ENCODE data around the gene ACOT8. TPM values are rescaled to one million over a fixed set of nuclear protein-coding genes. Genes with fewer than 3 reads are reported as not detected.

Gene ACOT8
- polyA plus RNA-seq, 2 of the 4 experiments (the other 2 are of a cell fraction), result 14.0 to 18.5 TPM

DNA sequence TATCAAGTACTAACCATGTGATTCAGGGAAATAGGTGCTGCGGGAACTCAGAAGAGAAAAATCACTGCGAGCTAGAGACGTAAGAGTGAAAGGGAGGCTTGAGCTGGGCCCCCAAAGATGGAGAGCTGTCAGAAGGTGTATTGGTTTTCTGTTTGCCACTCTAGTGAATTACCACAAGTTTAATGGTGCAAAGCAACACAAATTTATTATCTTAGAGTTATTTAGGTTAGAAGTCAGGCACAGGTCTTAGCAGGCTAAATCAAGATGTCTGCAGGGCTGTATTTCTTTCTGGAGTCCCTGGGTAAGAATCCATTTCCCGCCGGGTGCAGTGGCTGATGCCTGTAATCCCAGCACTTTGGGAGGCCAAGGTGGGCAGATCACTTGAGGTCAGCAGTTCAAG, 2.7 kb upstream of the ACOT8 start:
- Histone ChIP-seq H3K4me3 (no peak overlapping the region), H3K9me3 (no peaks in the 10 kb centered on the region), H3K4me2 (no peak overlapping the region), H3K4me1 (peaks cover 22% of the 10 kb centered on the region; the same call in 2 of the 3 replicates), H3K27ac (no peak overlapping the region)
- DNase-seq (ENCODE audit: low read depth in 1 of 2, low spot score in 1 of 2) (no peak), ATAC-seq (no peak), FAIRE-seq (no peak)
- POLR2A ChIA-PET, result no interaction called here
- 92% methylated on average over 5 of the region's 5 CpGs for WGBS (ENCODE audit: missing lambda C conversion rate)
- CTCF ChIA-PET, result no interaction called here
- no peak for TF ChIP-seq EHF (CRISPR knock-in tag; IDR thresholded peaks at IDR 0.05)
- TF ChIP-seq, protein P1, sequence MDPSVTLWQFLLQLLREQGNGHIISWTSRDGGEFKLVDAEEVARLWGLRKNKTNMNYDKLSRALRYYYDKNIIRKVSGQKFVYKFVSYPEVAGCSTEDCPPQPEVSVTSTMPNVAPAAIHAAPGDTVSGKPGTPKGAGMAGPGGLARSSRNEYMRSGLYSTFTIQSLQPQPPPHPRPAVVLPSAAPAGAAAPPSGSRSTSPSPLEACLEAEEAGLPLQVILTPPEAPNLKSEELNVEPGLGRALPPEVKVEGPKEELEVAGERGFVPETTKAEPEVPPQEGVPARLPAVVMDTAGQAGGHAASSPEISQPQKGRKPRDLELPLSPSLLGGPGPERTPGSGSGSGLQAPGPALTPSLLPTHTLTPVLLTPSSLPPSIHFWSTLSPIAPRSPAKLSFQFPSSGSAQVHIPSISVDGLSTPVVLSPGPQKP (IDR thresholded peaks at IDR 0.05; ENCODE audit: low read depth, low read length), result no peak
- TF ChIP-seq, protein P2, sequence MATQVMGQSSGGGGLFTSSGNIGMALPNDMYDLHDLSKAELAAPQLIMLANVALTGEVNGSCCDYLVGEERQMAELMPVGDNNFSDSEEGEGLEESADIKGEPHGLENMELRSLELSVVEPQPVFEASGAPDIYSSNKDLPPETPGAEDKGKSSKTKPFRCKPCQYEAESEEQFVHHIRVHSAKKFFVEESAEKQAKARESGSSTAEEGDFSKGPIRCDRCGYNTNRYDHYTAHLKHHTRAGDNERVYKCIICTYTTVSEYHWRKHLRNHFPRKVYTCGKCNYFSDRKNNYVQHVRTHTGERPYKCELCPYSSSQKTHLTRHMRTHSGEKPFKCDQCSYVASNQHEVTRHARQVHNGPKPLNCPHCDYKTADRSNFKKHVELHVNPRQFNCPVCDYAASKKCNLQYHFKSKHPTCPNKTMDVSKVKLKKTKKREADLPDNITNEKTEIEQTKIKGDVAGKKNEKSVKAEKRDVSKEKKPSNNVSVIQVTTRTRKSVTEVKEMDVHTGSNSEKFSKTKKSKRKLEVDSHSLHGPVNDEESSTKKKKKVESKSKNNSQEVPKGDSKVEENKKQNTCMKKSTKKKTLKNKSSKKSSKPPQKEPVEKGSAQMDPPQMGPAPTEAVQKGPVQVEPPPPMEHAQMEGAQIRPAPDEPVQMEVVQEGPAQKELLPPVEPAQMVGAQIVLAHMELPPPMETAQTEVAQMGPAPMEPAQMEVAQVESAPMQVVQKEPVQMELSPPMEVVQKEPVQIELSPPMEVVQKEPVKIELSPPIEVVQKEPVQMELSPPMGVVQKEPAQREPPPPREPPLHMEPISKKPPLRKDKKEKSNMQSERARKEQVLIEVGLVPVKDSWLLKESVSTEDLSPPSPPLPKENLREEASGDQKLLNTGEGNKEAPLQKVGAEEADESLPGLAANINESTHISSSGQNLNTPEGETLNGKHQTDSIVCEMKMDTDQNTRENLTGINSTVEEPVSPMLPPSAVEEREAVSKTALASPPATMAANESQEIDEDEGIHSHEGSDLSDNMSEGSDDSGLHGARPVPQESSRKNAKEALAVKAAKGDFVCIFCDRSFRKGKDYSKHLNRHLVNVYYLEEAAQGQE (IDR thresholded peaks at IDR 0.05), result no peak
- no peak for TF ChIP-seq SMC3 (IDR thresholded peaks at IDR 0.05)
- TF ChIP-seq GATA3 (IDR thresholded peaks at IDR 0.05; ENCODE audit: borderline replicate concordance), result no peak
- TF ChIP-seq JUNB (IDR thresholded peaks at IDR 0.05), result no peak
- no peak for TF ChIP-seq JUN (IDR thresholded peaks at IDR 0.05)
- no peak for TF ChIP-seq HEYL (CRISPR knock-in tag; IDR thresholded peaks at IDR 0.05)
- TF ChIP-seq HDAC2 (IDR thresholded peaks at IDR 0.05), result no peak
- TF ChIP-seq POLR2AphosphoS2 (conservative IDR thresholded peaks at IDR 0.05; ENCODE audit: low read length), result no peak
- TF ChIP-seq PHF8 (IDR thresholded peaks at IDR 0.05; ENCODE audit: borderline replicate concordance, low read depth), result no peak
- no peak for TF ChIP-seq CHD2 (IDR thresholded peaks at IDR 0.05; ENCODE audit: low read length, partially characterized antibody)
- TF ChIP-seq, protein P3, sequence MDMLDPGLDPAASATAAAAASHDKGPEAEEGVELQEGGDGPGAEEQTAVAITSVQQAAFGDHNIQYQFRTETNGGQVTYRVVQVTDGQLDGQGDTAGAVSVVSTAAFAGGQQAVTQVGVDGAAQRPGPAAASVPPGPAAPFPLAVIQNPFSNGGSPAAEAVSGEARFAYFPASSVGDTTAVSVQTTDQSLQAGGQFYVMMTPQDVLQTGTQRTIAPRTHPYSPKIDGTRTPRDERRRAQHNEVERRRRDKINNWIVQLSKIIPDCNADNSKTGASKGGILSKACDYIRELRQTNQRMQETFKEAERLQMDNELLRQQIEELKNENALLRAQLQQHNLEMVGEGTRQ (IDR thresholded peaks at IDR 0.05), result no peak
- TF ChIP-seq RARB (CRISPR knock-in tag; IDR thresholded peaks at IDR 0.05), result no peak
- no peak for TF ChIP-seq CEBPB (IDR thresholded peaks at IDR 0.05)
- TF ChIP-seq, protein P4, sequence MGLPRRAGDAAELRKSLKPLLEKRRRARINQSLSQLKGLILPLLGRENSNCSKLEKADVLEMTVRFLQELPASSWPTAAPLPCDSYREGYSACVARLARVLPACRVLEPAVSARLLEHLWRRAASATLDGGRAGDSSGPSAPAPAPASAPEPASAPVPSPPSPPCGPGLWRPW (IDR thresholded peaks at IDR 0.05), result no peak
- TF ChIP-seq TFCP2L1 (CRISPR knock-in tag; IDR thresholded peaks at IDR 0.05), result no peak
- TF ChIP-seq POLR2A (IDR thresholded peaks at IDR 0.05; ENCODE audit: low read length), result no peak
- TF ChIP-seq MAZ (IDR thresholded peaks at IDR 0.05; ENCODE audit: borderline replicate concordance, low read depth, low read length), result no peak
- no peak for TF ChIP-seq HOXB13 (CRISPR knock-in tag; IDR thresholded peaks at IDR 0.05; ENCODE audit: low read depth)

DNA sequence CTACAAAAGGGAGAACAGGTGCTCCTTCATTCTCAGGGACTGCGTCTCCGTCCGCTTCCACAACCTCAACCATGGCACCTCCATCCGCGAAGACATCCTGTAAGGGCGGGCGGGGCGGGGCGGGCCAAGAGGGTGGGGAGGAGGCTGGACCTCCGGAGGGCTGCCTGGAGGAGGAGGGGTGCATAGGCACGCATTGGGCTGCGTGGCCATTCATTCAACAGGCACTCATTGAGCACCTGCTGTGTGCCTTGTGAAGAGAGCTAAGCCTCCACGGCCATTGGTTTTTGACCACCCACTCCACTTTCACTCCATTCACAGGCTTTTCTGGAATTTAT, 657 bp upstream of the ACOT8 start:
- ChIA-PET POLR2A (no interaction called here), CTCF (interaction anchor here (1.2 to 1.3 kb wide), 2 partner anchors 23 to 58 kb away, joined by 3 to 4 read pairs; no protein-coding TSS in a partner anchor)
- peak overlapping the region; percentile 95 for H3K4me2 ChIP-seq
- peak overlapping the region; percentile 63 for H3K4me3 ChIP-seq
- WGBS (ENCODE audit: missing lambda C conversion rate), result 63% methylated on average over 11 of the region's 13 CpGs
- H3K4me1 ChIP-seq, result peaks cover 22% of the 10 kb centered on the region; the same call in 2 of the 3 replicates
- peak overlapping the region; percentile 74 to 80 for H3K27ac ChIP-seq
- H3K9me3 ChIP-seq, result no peaks in the 10 kb centered on the region
- no peak for FAIRE-seq
- DNase-seq (ENCODE audit: low read depth in 1 of 2, low spot score in 1 of 2), result no peak
- ATAC-seq, result peak in 1 of 2 experiments; percentile 10; a peak in 1 of 6 replicates
- peak; percentile 63 for TF ChIP-seq ZFP36 (IDR thresholded peaks at IDR 0.05; ENCODE audit: borderline replicate concordance, partially characterized antibody)
- TF ChIP-seq EHF (CRISPR knock-in tag; IDR thresholded peaks at IDR 0.05), result no peak
- TF ChIP-seq, protein P4 (IDR thresholded peaks at IDR 0.05), result no peak
- no peak for TF ChIP-seq JUNB (IDR thresholded peaks at IDR 0.05)
- TF ChIP-seq CEBPB (IDR thresholded peaks at IDR 0.05), result no peak

Data from A549 (cell line).